IMR-90 (cell line): ENCODE data around the gene DBF4B. TPM values are rescaled to one million over a fixed set of nuclear protein-coding genes. Genes with fewer than 3 reads are reported as not detected.

Experiments used
- BHLHE40 ChIP-seq: fragments of 150-350 bp; IDR thresholded peaks from 2 replicates; pipeline ENCODE4 v1.6.1; 2016; ENCODE audit warnings: mild to moderate bottlenecking, low read depth, low read length
- CHD1 ChIP-seq: IDR thresholded peaks from 2 replicates; pipeline ENCODE4 v1.6.1; 2012; ENCODE audit warnings: low read depth, low read length, improper control_type of control experiment
- CTCF ChIP-seq: conservative IDR thresholded peaks from 2 replicates; pipeline ENCODE4 v1.5.1; 2012; ENCODE audit warnings: mild to moderate bottlenecking, low read depth, low read length, improper control_type of control experiment
- MXI1 ChIP-seq: IDR thresholded peaks from 2 replicates; pipeline ENCODE4 v1.6.1; 2012; ENCODE audit warnings: low read depth, mild to moderate bottlenecking, low read length, moderate library complexity, borderline replicate concordance
- POLR2A ChIP-seq: IDR thresholded peaks from 2 replicates; pipeline ENCODE4 v1.6.1; 2012; ENCODE audit warnings: mild to moderate bottlenecking, low read depth, low read length
- RAD21 ChIP-seq: IDR thresholded peaks from 2 replicates; pipeline ENCODE4 v1.6.1; 2012; ENCODE audit warnings: low read length, improper control_type of control experiment
- polyA plus RNA-seq, 3 experiments: library from polyadenylated mRNA; depleted of rRNA; stranded (reverse); fragments of >200 nt; gene quantifications; 2 replicates each; pipeline ENCODE4 v1.2.3, GENCODE V29; 2012; ENCODE audit warnings: low replicate concordance in 1 of 3
- total RNA-seq: library from RNA; depleted of rRNA; stranded (reverse); fragments of >200 nt; gene quantifications from 2 replicates; pipeline ENCODE4 v1.2.3, GENCODE V29; 2012

Gene DBF4B
- total and polyA plus RNA-seq, 2 of the 4 experiments (the other 2 are of a cell fraction), result 3.6 to 10.2 TPM

- no peak; the same call in 1 of the 2 replicates for TF ChIP-seq CTCF
- no peak for TF ChIP-seq BHLHE40
- no peak for TF ChIP-seq POLR2A
- no peak for TF ChIP-seq RAD21
- TF ChIP-seq MXI1, result no peak
- TF ChIP-seq CHD1, result no peak
These were observed 53.7 kb downstream of the DBF4B start (continued) for GRCh38 chr17:44761932-44762810.
